Small intestine (tissue), 7 donors: ENCODE measurements around the gene GPR18. TPM values are rescaled to one million over a fixed set of nuclear protein-coding genes. Genes with fewer than 3 reads are reported as not detected.

ENCODE experiments used
- DNase-seq, 2 donors: peaks; one replicate each; pipeline versions ENCODE4 v3.0.0 to v3.0.0-alpha.2; 2013
- FAIRE-seq: peaks from 2 replicates; lab custom pipeline; 2012; peaks lifted over from hg19 to GRCh38; lab: Jason Lieb, UNC
- H3K27ac ChIP-seq, 3 donors: one replicate each; pipeline ENCODE4 v1.5.1; 2013; ENCODE audit warnings: low read length in 2 of 3, mild to moderate bottlenecking in 2 of 3, control low read depth in 1 of 3, inconsistent platforms in 1 of 3, low read depth in 1 of 3, moderate library complexity in 1 of 3
- H3K27me3 ChIP-seq, 3 donors: one replicate each; pipeline ENCODE4 v1.6.1; 2013; ENCODE audit warnings: low read length in 3 of 3, inconsistent platforms in 1 of 3; ENCODE audit not compliant: control insufficient read depth in 3 of 3, insufficient read depth in 3 of 3
- H3K36me3 ChIP-seq, 3 donors: one replicate each; pipeline ENCODE4 v1.6.1; 2013; ENCODE audit warnings: low read length in 3 of 3, inconsistent platforms in 1 of 3, low read depth in 1 of 3, mild to moderate bottlenecking in 1 of 3, moderate library complexity in 1 of 3; ENCODE audit not compliant: control insufficient read depth in 3 of 3, insufficient read depth in 2 of 3
- H3K4me1 ChIP-seq, 3 donors: one replicate each; pipeline ENCODE4 v1.6.1; 2013; ENCODE audit warnings: low read length in 2 of 3, inconsistent platforms in 1 of 3, low read depth in 1 of 3, mild to moderate bottlenecking in 1 of 3, moderate library complexity in 1 of 3; ENCODE audit not compliant: control insufficient read depth in 3 of 3, insufficient read depth in 2 of 3
- H3K4me3 ChIP-seq, 3 donors: one replicate each; pipeline ENCODE4 v1.5.1; 2013; ENCODE audit warnings: low read length in 3 of 3, control low read depth in 1 of 3, inconsistent platforms in 1 of 3, low read depth in 1 of 3, mild to moderate bottlenecking in 1 of 3, moderate library complexity in 1 of 3
- H3K9me3 ChIP-seq, 2 donors: one replicate each; pipeline ENCODE4 v1.6.1; 2013; ENCODE audit warnings: low read depth in 1 of 2, low read length in 1 of 2; ENCODE audit not compliant: control insufficient read depth in 2 of 2, insufficient read depth in 1 of 2
- WGBS, 3 donors: extraction: QIAGEN DNeasy Blood & Tissue Kit; methylation state at CpG; one replicate each; pipeline ENCODE4 v1.1.7; 2013; 5-methylcytosine and 5-hydroxymethylcytosine counted together
- polyA plus RNA-seq, 4 donors: library from polyadenylated mRNA; stranded (reverse) in 3 of 4; unstranded in 1 of 4; fragments of 200-250 nt in 3 of 4; fragments of 120-200 nt in 1 of 4; gene quantifications; one replicate each; pipeline versions ENCODE4 v1.2.1 to v1.2.3, GENCODE V29; 2013
- donor health status: healthy with polysubstance abuse.
- donor health status: control.
- donor health status: control.
- donor health status: Bipolar disorder and iron deficiency.
- donor health status: healthy.

The GPR18 gene
- polyA plus RNA-seq, 4 donors, result 0.54 to 1.1 (median 0.66) TPM; not detected in 1

- H3K27ac ChIP-seq, result peak overlapping the region in 1 of 3 donors; percentile 11
- H3K36me3 ChIP-seq, result peaks cover 3 to 10% (median 4%) of the 10 kb centered on the region in 3 donors
- peak in 1 of 2 donors; percentile 25 for DNase-seq
- no peaks in the 10 kb centered on the region for H3K9me3 ChIP-seq
- H3K27me3 ChIP-seq, result no peaks in the 10 kb centered on the region
- H3K4me3 ChIP-seq, result no peak overlapping the region
- no peak for FAIRE-seq
- 86 to 89% (median 89%) methylated on average over 1 of the region's 1 CpG for WGBS, 3 donors
- peaks cover 0 to 6% (median 0%) of the 10 kb centered on the region in 3 donors for H3K4me1 ChIP-seq
These were observed 2.9 kb upstream of the GPR18 start for GRCh38 chr13:99261059-99261458.

GRCh38 chr13:99260216-99260615 lies 2.0 kb upstream of the GPR18 start:
- no peaks in the 10 kb centered on the region for H3K9me3 ChIP-seq

DNA sequence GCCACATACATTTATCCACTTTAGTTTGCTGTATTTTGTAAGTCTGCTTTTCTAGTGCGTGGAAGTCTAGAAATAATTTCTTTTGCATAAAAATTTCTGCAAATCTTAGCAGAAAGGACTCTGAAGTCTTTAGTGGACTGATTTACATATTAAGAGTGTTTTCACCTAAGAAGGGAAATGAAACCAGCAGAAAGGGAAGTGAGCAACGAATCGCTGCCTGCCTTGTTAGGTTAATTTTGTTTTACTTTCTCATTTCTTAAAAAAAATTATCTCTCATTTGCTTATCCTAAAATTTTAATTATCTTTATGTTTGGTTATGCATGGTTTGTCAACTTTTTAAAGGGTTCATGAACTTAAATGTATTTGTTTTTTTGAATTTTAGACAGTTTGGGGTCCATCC lies 767 bp upstream of the GPR18 start:
- no peaks in the 10 kb centered on the region for H3K27me3 ChIP-seq
- H3K27ac ChIP-seq, result no peak overlapping the region
- H3K4me1 ChIP-seq, result peaks cover 0 to 6% (median 0%) of the 10 kb centered on the region in 3 donors
- H3K36me3 ChIP-seq, result peaks cover 3 to 12% (median 9%) of the 10 kb centered on the region in 3 donors
- no peak overlapping the region for H3K4me3 ChIP-seq
- no peaks in the 10 kb centered on the region for H3K9me3 ChIP-seq
- FAIRE-seq (no peak), DNase-seq (no peak)
- 55 to 78% (median 55%) methylated on average over 3 of the region's 3 CpGs for WGBS, 3 donors

More at GRCh38 chr13:99260216-99260615, 2.0 kb upstream of the GPR18 start:
- Histone ChIP-seq H3K4me3 (no peak overlapping the region), H3K27ac (no peak overlapping the region), H3K4me1 (peaks cover 0 to 6% (median 0%) of the 10 kb centered on the region in 3 donors), H3K27me3 (no peaks in the 10 kb centered on the region), H3K36me3 (peaks cover 3 to 12% (median 5%) of the 10 kb centered on the region in 3 donors)
- 83 to 91% (median 90%) methylated on average over 5 of the region's 5 CpGs for WGBS, 3 donors
- DNase-seq (no peak), FAIRE-seq (no peak)

DNA sequence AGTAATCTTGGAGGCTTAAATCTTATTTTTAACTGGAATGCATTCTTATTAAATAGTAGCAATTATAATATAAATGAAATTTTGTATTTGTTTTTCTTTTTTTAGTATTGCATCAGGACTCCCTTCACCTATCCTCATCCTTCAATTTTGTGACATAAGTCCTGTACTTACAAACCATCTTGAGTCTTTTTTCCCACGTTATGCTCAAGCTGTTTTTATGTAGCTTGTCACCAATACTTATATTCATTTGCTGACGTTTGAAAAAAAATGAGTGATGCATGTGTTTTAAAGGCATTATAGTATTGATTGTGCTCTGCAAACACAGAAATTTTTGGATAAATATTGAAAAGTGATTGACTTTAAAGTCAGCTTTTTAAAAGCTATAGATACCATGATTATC lies 888 bp downstream of the GPR18 start:
- Histone ChIP-seq H3K27ac (no peak overlapping the region), H3K4me1 (peaks cover 0 to 6% (median 0%) of the 10 kb centered on the region in 3 donors), H3K4me3 (no peak overlapping the region), H3K9me3 (no peaks in the 10 kb centered on the region), H3K27me3 (no peaks in the 10 kb centered on the region), H3K36me3 (peaks cover 3 to 12% (median 9%) of the 10 kb centered on the region in 3 donors)
- FAIRE-seq, result no peak
- WGBS, 3 donors, result 52 to 83% (median 66%) methylated on average over 2 of the region's 2 CpGs
- DNase-seq, result no peak

GRCh38 chr13:99256709-99257108 lies 1.5 kb downstream of the GPR18 start:
- no peak for DNase-seq
- WGBS, 3 donors, result 63 to 85% (median 68%) methylated on average over 3 of the region's 3 CpGs
- no peak overlapping the region for H3K4me3 ChIP-seq

GRCh38 chr13:99256283-99256682 lies 1.9 kb downstream of the GPR18 start:
- H3K9me3 ChIP-seq, result no peaks in the 10 kb centered on the region
- H3K4me3 ChIP-seq, result no peak overlapping the region
- H3K27me3 ChIP-seq, result no peaks in the 10 kb centered on the region
- 79 to 91% (median 81%) methylated on average over 2 of the region's 2 CpGs for WGBS, 3 donors
- H3K36me3 ChIP-seq, result peaks cover 0 to 12% (median 11%) of the 10 kb centered on the region in 3 donors
- DNase-seq (no peak), FAIRE-seq (no peak)
- H3K4me1 ChIP-seq, result peaks cover 0 to 6% (median 0%) of the 10 kb centered on the region in 3 donors
- H3K27ac ChIP-seq, result no peak overlapping the region

More at GRCh38 chr13:99256709-99257108, 1.5 kb downstream of the GPR18 start:
- Histone ChIP-seq H3K9me3 (no peaks in the 10 kb centered on the region), H3K27me3 (no peaks in the 10 kb centered on the region), H3K4me1 (peaks cover 0 to 6% (median 0%) of the 10 kb centered on the region in 3 donors), H3K36me3 (peaks cover 2 to 12% (median 11%) of the 10 kb centered on the region in 3 donors), H3K27ac (no peak overlapping the region)
- no peak for FAIRE-seq

DNA sequence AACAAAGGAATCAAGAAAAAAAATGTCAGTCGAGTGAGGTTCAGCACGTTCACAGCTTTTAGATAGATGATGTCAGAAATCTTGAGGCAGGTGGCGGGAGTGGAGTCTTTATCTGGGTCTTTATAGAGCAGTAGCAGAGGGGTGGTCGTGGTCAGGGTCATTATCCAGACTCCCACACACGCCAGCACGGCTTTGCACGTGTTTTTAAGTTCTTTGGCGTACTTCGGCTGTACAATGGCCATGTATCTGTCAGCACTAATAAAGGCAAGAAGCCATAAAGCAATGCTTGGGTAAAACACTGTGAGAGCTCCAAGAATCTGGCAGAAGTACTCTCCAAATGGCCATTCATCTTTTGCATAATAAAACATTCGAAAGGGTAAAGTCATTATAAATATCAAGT lies 2.9 kb downstream of the GPR18 start:
- no peaks in the 10 kb centered on the region for H3K9me3 ChIP-seq
- FAIRE-seq (no peak), DNase-seq (no peak)
- H3K4me1 ChIP-seq, result peaks cover 0 to 3% (median 0%) of the 10 kb centered on the region in 3 donors
- H3K4me3 ChIP-seq, result no peak overlapping the region
- H3K27me3 ChIP-seq, result no peaks in the 10 kb centered on the region
- H3K36me3 ChIP-seq, result peaks cover 0 to 13% (median 11%) of the 10 kb centered on the region in 3 donors
- H3K27ac ChIP-seq, result no peak overlapping the region
- 80 to 88% (median 82%) methylated on average over 10 of the region's 10 CpGs for WGBS, 3 donors

- 85 to 90% (median 90%) methylated on average over 14 of the region's 14 CpGs for WGBS, 3 donors
- H3K27me3 ChIP-seq, result no peaks in the 10 kb centered on the region
- H3K4me3 ChIP-seq, result no peak overlapping the region
- peaks cover 0 to 11% (median 10%) of the 10 kb centered on the region in 3 donors for H3K36me3 ChIP-seq
- H3K9me3 ChIP-seq, result no peaks in the 10 kb centered on the region
- DNase-seq, result no peak
- H3K4me1 ChIP-seq, result peaks cover 0 to under 1% (median 0%) of the 10 kb centered on the region in 3 donors
- H3K27ac ChIP-seq, result no peak overlapping the region
- no peak for FAIRE-seq
These were observed 3.3 kb downstream of the GPR18 start for GRCh38 chr13:99254830-99255229.

- Histone ChIP-seq H3K36me3 (peaks cover 0 to 15% (median 14%) of the 10 kb centered on the region in 3 donors), H3K4me1 (no peaks in the 10 kb centered on the region), H3K9me3 (peaks cover 0 to 3% of the 10 kb centered on the region in 2 donors), H3K27ac (no peak overlapping the region), H3K4me3 (no peak overlapping the region), H3K27me3 (no peaks in the 10 kb centered on the region)
- no peak for DNase-seq
- FAIRE-seq, result no peak
- 76 to 89% (median 80%) methylated on average over 4 of the region's 4 CpGs for WGBS, 3 donors
These were observed 6.3 kb downstream of the GPR18 start for GRCh38 chr13:99251921-99252320.
